ENCODE data around the gene ANKEF1. TPM values are rescaled to one million over a fixed set of nuclear protein-coding genes. Genes with fewer than 3 reads are reported as not detected.

The ANKEF1 gene
- total RNA-seq (1 to 10 TPM; 1.5 to 6.7 (median 2.9) TPM), polyA plus RNA-seq (1 to 10 TPM; 6.9 to 8.9 TPM), total RNA-seq (10.9 reads per million, percentile 37 among the genes with 10 or more reads in this experiment)

DNA sequence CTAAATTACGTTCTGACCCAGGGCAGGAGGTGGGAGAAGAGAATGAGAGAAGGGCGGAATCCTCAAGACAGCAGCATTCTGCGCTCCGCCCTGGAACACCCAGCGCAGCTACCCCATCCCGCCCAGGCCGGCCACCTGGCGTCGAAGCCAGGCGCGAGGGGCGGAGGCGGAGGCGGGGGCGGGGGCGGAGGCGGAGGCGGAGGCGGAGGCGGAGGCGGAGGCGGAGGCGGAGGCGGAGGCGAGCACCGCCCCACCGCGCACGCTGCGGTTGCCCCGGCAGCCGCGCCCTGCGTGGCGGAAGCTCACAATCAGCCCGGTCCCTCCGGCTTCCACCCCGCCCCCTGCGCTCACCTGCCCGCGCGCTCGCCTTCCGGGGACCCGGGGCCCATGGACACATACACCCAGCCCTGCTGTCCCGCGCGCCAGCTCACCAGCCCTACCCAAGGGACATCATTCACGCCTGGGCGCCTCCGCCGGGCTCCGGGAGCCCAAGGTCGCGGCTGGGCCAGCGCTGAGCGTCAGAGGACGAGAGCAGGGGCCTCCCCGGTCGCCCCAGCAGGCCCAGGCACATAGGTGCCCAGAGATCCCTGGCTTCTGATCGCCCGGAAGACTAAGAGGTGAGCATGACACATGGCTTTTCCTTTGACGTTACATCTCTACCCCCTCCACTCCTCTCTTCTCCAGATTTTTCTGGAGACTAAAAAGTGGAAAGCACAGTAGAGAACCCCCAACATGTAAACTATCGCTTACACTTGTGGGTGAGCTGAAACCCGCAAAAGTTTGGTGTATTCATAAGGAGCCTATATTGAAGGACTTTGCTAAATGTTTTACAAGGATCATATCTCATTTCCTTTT is at the start of gene ANKEF1:
Gene ANKEF1 (plus strand): TSS at position 271 of the 855 bp plus-strand sequence. CDS start 3,315 bp downstream, outside the sequence.
- POLR2A ChIA-PET = interaction anchor here (1.0 to 1.4 kb wide), 2 partner anchors 400 to 401 kb away, joined by 5 read pairs; partner anchors contain the start of genes MKKS and SLX4IP
- peaks cover 0 to 20% (median 4%) of the 10 kb centered on the region in 5 donors for H3K36me3 Mint-ChIP-seq
- peaks cover 8 to 12% of the 10 kb centered on the region in 2 donors for H3K4me1 ChIP-seq (ENCODE audit: control insufficient read depth in 2 of 2, insufficient read depth in 2 of 2, low read length in 2 of 2)
- H3K9me3 Mint-ChIP-seq = peaks cover 0 to 2% (median 0%) of the 10 kb centered on the region in 11 donors
- DNase-seq = peak; percentile 62 to 88 (median 81)
- peak within 1 kb of the TSS; percentile 71 for H3K27ac ChIP-seq (ENCODE audit: low read depth, low read length)
- H3K27ac Mint-ChIP-seq = peak within 1 kb of the TSS; percentile 21 to 88 (median 73)
- H3K27me3 ChIP-seq (ENCODE audit: control insufficient read depth in 2 of 2, insufficient read depth in 2 of 2, low read length in 2 of 2) = no peaks in the 10 kb centered on the region
- peak within 1 kb of the TSS; percentile 60 to 88 (median 79) for H3K4me3 Mint-ChIP-seq
- peaks cover 6 to 27% (median 13%) of the 10 kb centered on the region in 7 donors for H3K4me1 Mint-ChIP-seq
- peaks cover 6 to 11% (median 10%) of the 10 kb centered on the region in 5 donors for H3K27me3 Mint-ChIP-seq
- intact Hi-C loops (cut with micrococcal nuclease) = loop anchor here (1.0 to 10.0 kb wide), 5 partner anchors 180 to 637 kb away; partner anchors contain the start of genes JAG1 (in 1 of the 2), MKKS (in 1 of the 2), SLX4IP (in 1 of the 2) and SNAP25 (in 1 of the 2)
- ATAC-seq = peak; percentile 99
- H3K4me3 ChIP-seq (ENCODE audit: low read length) = peak within 1 kb of the TSS; percentile 87
- peaks cover 0 to 14% (median 0%) of the 10 kb centered on the region in 3 experiments for H3K36me3 ChIP-seq (ENCODE audit: control insufficient read depth in 2 of 3, insufficient read depth in 3 of 3, low read length in 3 of 3)
- CTCF ChIA-PET = no interaction called here
- no peaks in the 10 kb centered on the region for H3K9me3 ChIP-seq (ENCODE audit: control insufficient read depth in 2 of 3, low read length in 3 of 3)

DNA sequence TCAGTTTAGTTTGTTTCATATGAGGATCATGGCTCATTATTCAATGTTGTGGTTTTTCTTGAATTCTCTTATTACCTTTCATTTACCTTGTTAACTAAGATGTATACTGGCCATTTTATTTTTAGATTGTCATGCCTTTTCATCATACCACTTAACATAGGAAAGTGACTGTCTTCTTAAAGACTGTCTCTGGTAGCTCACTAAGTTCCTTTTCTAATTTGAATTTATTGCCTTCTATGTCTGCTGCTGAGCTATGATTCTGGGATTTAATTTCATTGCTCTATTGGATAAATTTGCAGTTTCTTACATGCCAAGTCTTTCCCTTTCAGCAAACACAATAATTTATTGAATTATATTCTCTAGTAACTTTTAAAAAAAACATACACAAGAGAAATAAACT is 49.5 kb upstream of the ANKEF1 start:
- Histone ChIP-seq H3K4me3 (ENCODE audit: low read length) (no peak overlapping the region), H3K27me3 (ENCODE audit: control insufficient read depth in 2 of 2, insufficient read depth in 2 of 2, low read length in 2 of 2) (no peaks in the 10 kb centered on the region), H3K9me3 (ENCODE audit: control insufficient read depth in 2 of 3, low read length in 3 of 3) (no peaks in the 10 kb centered on the region), H3K36me3 (ENCODE audit: control insufficient read depth in 2 of 3, insufficient read depth in 3 of 3, low read length in 3 of 3) (no peaks in the 10 kb centered on the region), H3K27ac (ENCODE audit: low read depth, low read length) (no peak overlapping the region), H3K4me1 (ENCODE audit: control insufficient read depth in 2 of 2, insufficient read depth in 2 of 2, low read length in 2 of 2) (no peaks in the 10 kb centered on the region)
- Mint-ChIP-seq H3K4me1 (no peaks in the 10 kb centered on the region), H3K27ac (no peak overlapping the region), H3K27me3 (peaks cover 6 to 28% (median 22%) of the 10 kb centered on the region in 5 donors), H3K36me3 (no peaks in the 10 kb centered on the region), H3K9me3 (no peaks in the 10 kb centered on the region), H3K4me3 (no peak overlapping the region)
- DNase-seq (no peak), ATAC-seq (no peak)
- intact Hi-C loops (cut with micrococcal nuclease) = no loop called here
- ChIA-PET CTCF (interaction anchor here (1.5 kb wide), 1 partner anchor 442 kb away, joined by 5 read pairs; no protein-coding TSS in a partner anchor), POLR2A (no interaction called here)

DNA sequence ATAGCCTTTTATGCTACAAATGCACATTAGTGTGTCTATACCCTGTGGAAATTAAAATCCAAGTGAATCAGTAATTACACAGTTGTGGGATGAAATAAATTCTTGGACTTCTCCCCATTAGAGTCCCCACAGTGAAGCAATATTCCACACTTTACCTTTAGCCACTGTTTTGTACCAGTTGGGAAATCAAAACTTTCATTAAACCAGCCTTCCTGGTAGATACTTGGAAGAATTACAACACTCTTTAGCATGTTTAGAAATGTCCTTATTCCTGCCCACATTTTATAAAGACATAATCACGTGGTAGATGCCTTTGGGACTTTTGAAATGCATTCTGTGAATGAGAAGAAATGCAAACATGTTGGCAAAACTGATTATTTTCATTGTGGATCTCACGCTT is 49.0 kb upstream of the ANKEF1 start:
- H3K9me3 ChIP-seq (ENCODE audit: control insufficient read depth in 2 of 3, low read length in 3 of 3) = no peaks in the 10 kb centered on the region
- no peaks in the 10 kb centered on the region for H3K4me1 ChIP-seq (ENCODE audit: control insufficient read depth in 2 of 2, insufficient read depth in 2 of 2, low read length in 2 of 2)
- no peaks in the 10 kb centered on the region for H3K27me3 ChIP-seq (ENCODE audit: control insufficient read depth in 2 of 2, insufficient read depth in 2 of 2, low read length in 2 of 2)
- Mint-ChIP-seq H3K27me3 (peaks cover 6 to 28% (median 22%) of the 10 kb centered on the region in 5 donors), H3K36me3 (no peaks in the 10 kb centered on the region), H3K9me3 (no peaks in the 10 kb centered on the region), H3K4me1 (no peaks in the 10 kb centered on the region), H3K4me3 (no peak overlapping the region), H3K27ac (no peak overlapping the region)
- H3K36me3 ChIP-seq (ENCODE audit: control insufficient read depth in 2 of 3, insufficient read depth in 3 of 3, low read length in 3 of 3) = no peaks in the 10 kb centered on the region
- intact Hi-C loops (cut with micrococcal nuclease) = no loop called here
- ChIA-PET CTCF (interaction anchor here (1.5 kb wide), 1 partner anchor 441 kb away, joined by 5 read pairs; no protein-coding TSS in a partner anchor), POLR2A (no interaction called here)
- H3K4me3 ChIP-seq (ENCODE audit: low read length) = no peak overlapping the region
- DNase-seq (no peak), ATAC-seq (no peak)
- no peak overlapping the region for H3K27ac ChIP-seq (ENCODE audit: low read depth, low read length)

DNA sequence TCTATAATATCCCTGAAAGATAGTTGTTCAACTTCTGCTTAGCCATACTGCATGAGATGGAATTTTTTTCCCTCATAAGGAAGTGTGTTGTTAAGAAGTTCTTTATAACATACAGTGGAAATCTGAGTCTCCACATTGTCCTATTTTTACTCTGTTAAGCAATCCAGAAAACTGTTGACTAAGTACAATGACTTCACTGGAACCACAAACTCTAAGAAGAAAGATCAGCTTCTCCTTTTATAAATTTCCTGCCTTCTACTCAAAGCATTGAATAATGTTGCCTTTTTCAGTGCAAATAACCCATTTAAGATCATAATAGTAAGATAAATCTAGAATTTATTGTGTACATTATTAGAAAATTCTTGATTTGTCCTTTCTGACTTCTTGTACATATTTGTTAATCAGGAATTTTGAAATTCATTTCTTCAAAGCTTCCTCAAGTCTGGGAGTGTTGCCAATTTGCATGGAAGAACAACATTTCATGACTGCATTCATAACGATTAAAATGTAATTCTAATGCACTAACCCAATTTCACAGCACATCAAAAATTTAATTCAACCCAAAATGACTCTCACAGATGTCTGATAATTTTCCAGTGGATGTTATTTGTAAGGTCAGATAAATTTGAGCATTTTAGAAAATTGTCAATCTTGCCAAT is 45.6 kb upstream of the ANKEF1 start:
- Histone ChIP-seq H3K9me3 (ENCODE audit: control insufficient read depth in 2 of 3, low read length in 3 of 3) (no peaks in the 10 kb centered on the region), H3K4me3 (ENCODE audit: low read length) (no peak overlapping the region), H3K27ac (ENCODE audit: low read depth, low read length) (no peak overlapping the region), H3K36me3 (ENCODE audit: control insufficient read depth in 2 of 3, insufficient read depth in 3 of 3, low read length in 3 of 3) (no peaks in the 10 kb centered on the region), H3K4me1 (ENCODE audit: control insufficient read depth in 2 of 2, insufficient read depth in 2 of 2, low read length in 2 of 2) (no peaks in the 10 kb centered on the region), H3K27me3 (ENCODE audit: control insufficient read depth in 2 of 2, insufficient read depth in 2 of 2, low read length in 2 of 2) (no peaks in the 10 kb centered on the region)
- no peak overlapping the region for H3K4me3 Mint-ChIP-seq
- peaks cover 3 to 32% (median 22%) of the 10 kb centered on the region in 5 donors for H3K27me3 Mint-ChIP-seq
- H3K9me3 Mint-ChIP-seq = no peaks in the 10 kb centered on the region
- H3K27ac Mint-ChIP-seq = no peak overlapping the region
- no peaks in the 10 kb centered on the region for H3K36me3 Mint-ChIP-seq
- intact Hi-C loops (cut with micrococcal nuclease) = no loop called here
- no peak for DNase-seq
- no peaks in the 10 kb centered on the region for H3K4me1 Mint-ChIP-seq
- ChIA-PET POLR2A (interaction anchor here (0.7 kb wide), 1 partner anchor 215 kb away, joined by 3 read pairs; no protein-coding TSS in a partner anchor), CTCF (no interaction called here)
- peak; percentile 54 for ATAC-seq

DNA sequence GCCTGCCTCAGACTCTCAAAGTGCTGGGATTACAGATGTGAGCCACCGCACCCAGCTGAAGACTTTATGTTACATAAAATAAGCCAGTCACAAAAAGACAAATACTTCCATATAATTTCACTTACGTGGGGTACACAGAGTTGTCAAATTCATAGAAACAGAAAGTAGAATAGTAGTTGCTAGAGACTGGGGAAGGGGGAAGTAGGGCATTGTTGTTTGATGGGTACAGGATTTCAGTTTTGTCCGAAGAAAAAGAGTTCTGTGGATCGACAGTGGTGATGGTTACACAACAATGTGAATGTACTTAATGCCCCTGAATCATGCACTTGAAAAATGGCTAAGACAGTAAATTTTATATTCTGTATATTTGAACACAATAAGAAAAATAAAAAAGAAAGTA is 41.6 kb upstream of the ANKEF1 start:
- Histone ChIP-seq H3K9me3 (ENCODE audit: control insufficient read depth in 2 of 3, low read length in 3 of 3) (no peaks in the 10 kb centered on the region), H3K4me3 (ENCODE audit: low read length) (no peak overlapping the region), H3K36me3 (ENCODE audit: control insufficient read depth in 2 of 3, insufficient read depth in 3 of 3, low read length in 3 of 3) (no peaks in the 10 kb centered on the region), H3K27ac (ENCODE audit: low read depth, low read length) (no peak overlapping the region), H3K4me1 (ENCODE audit: control insufficient read depth in 2 of 2, insufficient read depth in 2 of 2, low read length in 2 of 2) (no peaks in the 10 kb centered on the region), H3K27me3 (ENCODE audit: control insufficient read depth in 2 of 2, insufficient read depth in 2 of 2, low read length in 2 of 2) (no peaks in the 10 kb centered on the region)
- no peak for ATAC-seq
- intact Hi-C loops (cut with micrococcal nuclease) = no loop called here
- no peak overlapping the region for H3K27ac Mint-ChIP-seq
- no peak overlapping the region for H3K4me3 Mint-ChIP-seq
- H3K36me3 Mint-ChIP-seq = peaks cover 0 to 5% (median 0%) of the 10 kb centered on the region in 5 donors
- H3K9me3 Mint-ChIP-seq = peaks cover 0 to 11% (median 4%) of the 10 kb centered on the region in 11 donors
- no peak for DNase-seq
- CTCF ChIA-PET = no interaction called here
- H3K27me3 Mint-ChIP-seq = peaks cover 0 to 23% (median 16%) of the 10 kb centered on the region in 5 donors
- POLR2A ChIA-PET = no interaction called here
- H3K4me1 Mint-ChIP-seq = no peaks in the 10 kb centered on the region

DNA sequence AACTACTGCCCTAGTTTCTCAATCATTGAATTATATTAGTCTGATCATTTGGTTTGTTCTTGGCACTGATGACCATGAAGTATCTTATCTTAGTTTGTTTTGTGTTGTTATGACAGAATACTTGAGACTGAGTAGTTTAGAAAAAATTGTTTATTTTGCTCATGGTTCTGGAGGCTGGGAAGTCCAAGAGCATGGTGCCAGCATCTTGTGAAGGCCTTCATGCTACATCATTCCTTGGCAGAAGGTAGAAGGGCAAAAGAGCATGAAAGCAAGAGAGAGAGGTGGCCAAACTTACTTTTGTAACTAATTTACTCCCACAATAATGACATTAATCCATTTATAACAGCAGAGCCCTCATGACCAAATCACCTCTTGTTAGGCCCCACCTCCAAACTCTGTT is 40.1 kb upstream of the ANKEF1 start:
- no peak overlapping the region for H3K27ac Mint-ChIP-seq
- peaks cover 0 to 5% (median 0%) of the 10 kb centered on the region in 5 donors for H3K36me3 Mint-ChIP-seq
- no peaks in the 10 kb centered on the region for H3K36me3 ChIP-seq (ENCODE audit: control insufficient read depth in 2 of 3, insufficient read depth in 3 of 3, low read length in 3 of 3)
- H3K27me3 Mint-ChIP-seq = peaks cover 0 to 9% (median 3%) of the 10 kb centered on the region in 5 donors
- H3K4me3 Mint-ChIP-seq = no peak overlapping the region
- DNase-seq = no peak
- H3K27ac ChIP-seq (ENCODE audit: low read depth, low read length) = no peak overlapping the region
- no peaks in the 10 kb centered on the region for H3K4me1 Mint-ChIP-seq
- ATAC-seq = no peak
- H3K9me3 Mint-ChIP-seq = peaks cover 0 to 11% (median 4%) of the 10 kb centered on the region in 11 donors
- H3K4me1 ChIP-seq (ENCODE audit: control insufficient read depth in 2 of 2, insufficient read depth in 2 of 2, low read length in 2 of 2) = no peaks in the 10 kb centered on the region
- CTCF ChIA-PET = no interaction called here
- intact Hi-C loops (cut with micrococcal nuclease) = no loop called here
- POLR2A ChIA-PET = no interaction called here
- H3K27me3 ChIP-seq (ENCODE audit: control insufficient read depth in 2 of 2, insufficient read depth in 2 of 2, low read length in 2 of 2) = no peaks in the 10 kb centered on the region
- no peaks in the 10 kb centered on the region for H3K9me3 ChIP-seq (ENCODE audit: control insufficient read depth in 2 of 3, low read length in 3 of 3)
- no peak overlapping the region for H3K4me3 ChIP-seq (ENCODE audit: low read length)

Data from naive thymus-derived CD4-positive, alpha-beta T cell (primary cell).